Pulmonary artery endothelial cell (primary cell): ENCODE results near the gene KIF14. TPM values are rescaled to one million over a fixed set of nuclear protein-coding genes. Genes with fewer than 3 reads are reported as not detected.
"Not testable (repeated sequence)": the region's sequence is repeated elsewhere in the genome, so short reads cannot be mapped to it uniquely, and the experiment has no call there.

Experiments used
- DNase-seq: peaks from one replicate; pipeline ENCODE4 v3.0.0-alpha.2; 2011; ENCODE audit warnings: low read depth, low spot score
- total RNA-seq: library from RNA; depleted of rRNA; stranded (reverse); fragments of >200 nt; gene quantifications from 2 replicates; pipeline ENCODE4 v1.2.3, GENCODE V29; 2014

KIF14 gene
- total RNA-seq, 1 donor from 2014 or later: 7.3 TPM

GRCh38 chr1:200631375-200631774 is 10.8 kb upstream of the KIF14 start:
- no peak for DNase-seq

- not testable (repeated sequence) for DNase-seq
These were observed 10.0 kb upstream of the KIF14 start for GRCh38 chr1:200630515-200630899.

- no peak for DNase-seq
These were observed 9.4 kb upstream of the KIF14 start for GRCh38 chr1:200629876-200630514.

- DNase-seq: no peak
These were observed 7.8 kb upstream of the KIF14 start for GRCh38 chr1:200628223-200628881.

- DNase-seq: no peak
These were observed 7.1 kb upstream of the KIF14 start for GRCh38 chr1:200627575-200628222.

- DNase-seq: no peak
These were observed 6.4 kb upstream of the KIF14 start for GRCh38 chr1:200626853-200627534.

- DNase-seq: no peak
These were observed 4.9 kb upstream of the KIF14 start for GRCh38 chr1:200625381-200625824.

- no peak for DNase-seq
These were observed 4.3 kb upstream of the KIF14 start for GRCh38 chr1:200624679-200625335.

- no peak for DNase-seq
These were observed 668 bp downstream of the KIF14 start for GRCh38 chr1:200619894-200620272.

- no peak for DNase-seq
These were observed 9.7 kb downstream of the KIF14 start for GRCh38 chr1:200610846-200611245.

- no peak for DNase-seq
These were observed 17.9 kb downstream of the KIF14 start for GRCh38 chr1:200602632-200603031.

GRCh38 chr1:200590001-200590400 is 30.6 kb downstream of the KIF14 start:
- no peak for DNase-seq

GRCh38 chr1:200588698-200589097 is 31.9 kb downstream of the KIF14 start:
- DNase-seq: no peak

GRCh38 chr1:200564319-200564718 is 56.2 kb downstream of the KIF14 start:
- DNase-seq: no peak

- no peak for DNase-seq
These were observed 58.7 kb downstream of the KIF14 start for GRCh38 chr1:200561856-200562214.

GRCh38 chr1:200558866-200559459 is 61.6 kb downstream of the KIF14 start:
- DNase-seq: peak; percentile 27

GRCh38 chr1:200556002-200556401 is 64.5 kb downstream of the KIF14 start:
- DNase-seq: no peak

GRCh38 chr1:200552737-200553136 is 67.8 kb downstream of the KIF14 start:
- not testable (repeated sequence) for DNase-seq

- DNase-seq: no peak
These were observed 70.2 kb downstream of the KIF14 start for GRCh38 chr1:200550367-200550766.

- DNase-seq: no peak
These were observed 73.2 kb downstream of the KIF14 start for GRCh38 chr1:200547386-200547785.

- no peak for DNase-seq
These were observed 74.0 kb downstream of the KIF14 start for GRCh38 chr1:200546577-200546976.
